Thyroid gland (tissue), 4 donors: ENCODE measurements around the gene GLCE.

ENCODE experiments used
- POLR2A ChIP-seq, 2 donors: fragments of 450-650 bp; IDR thresholded peaks; one replicate each; pipeline ENCODE4 v1.6.1; 2017; ENCODE audit warnings: antibody characterized with exemption in 2 of 2, mild to moderate bottlenecking in 2 of 2, moderate library complexity in 1 of 2
- TF ChIP-seq, protein P1 (sequence below), 6 experiments: fragments of 200-600 bp in 3 of 6; fragments of 450-650 bp in 3 of 6; sonication (generic) in 3 of 6; IDR thresholded peaks; one replicate each; pipeline ENCODE4 v1.5.1; 2016 to 2019; ENCODE audit warnings: antibody characterized with exemption in 6 of 6, mild to moderate bottlenecking in 2 of 6, inconsistent platforms in 1 of 6, moderate library complexity in 1 of 6

DNA sequence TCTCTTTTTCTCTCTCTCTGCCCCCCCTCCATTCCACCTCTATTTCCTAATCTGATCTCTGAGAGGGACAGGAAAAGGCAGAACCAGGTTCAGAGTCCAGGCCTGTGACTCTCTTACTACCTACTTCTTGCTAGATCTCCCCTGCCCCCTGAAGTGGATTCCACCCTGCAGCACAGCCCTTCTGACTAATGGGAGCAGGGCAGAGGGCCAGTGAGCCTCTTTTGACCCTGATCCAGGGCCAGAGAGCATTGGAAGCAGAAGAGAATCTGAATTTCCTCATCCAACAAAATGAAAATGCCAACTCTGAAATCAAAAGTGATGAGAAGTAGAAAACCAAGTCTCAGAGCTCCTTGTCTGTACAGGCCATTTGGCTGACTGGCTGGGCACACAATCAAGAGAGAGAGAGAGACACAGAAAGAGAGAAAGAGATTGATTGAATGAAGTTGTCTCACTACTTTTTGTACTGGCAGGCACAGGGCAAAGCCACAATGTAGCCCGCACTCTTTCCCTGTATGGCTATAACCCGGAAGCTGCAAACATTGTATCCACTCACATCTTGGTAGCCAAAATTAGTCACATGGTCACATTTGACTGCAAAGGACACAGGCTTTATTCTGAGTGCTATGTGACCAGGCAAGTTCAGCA is 31.6 kb upstream of the GLCE start:
- TF ChIP-seq POLR2A (IDR thresholded peaks at IDR 0.05): no peak
- TF ChIP-seq, protein P1, sequence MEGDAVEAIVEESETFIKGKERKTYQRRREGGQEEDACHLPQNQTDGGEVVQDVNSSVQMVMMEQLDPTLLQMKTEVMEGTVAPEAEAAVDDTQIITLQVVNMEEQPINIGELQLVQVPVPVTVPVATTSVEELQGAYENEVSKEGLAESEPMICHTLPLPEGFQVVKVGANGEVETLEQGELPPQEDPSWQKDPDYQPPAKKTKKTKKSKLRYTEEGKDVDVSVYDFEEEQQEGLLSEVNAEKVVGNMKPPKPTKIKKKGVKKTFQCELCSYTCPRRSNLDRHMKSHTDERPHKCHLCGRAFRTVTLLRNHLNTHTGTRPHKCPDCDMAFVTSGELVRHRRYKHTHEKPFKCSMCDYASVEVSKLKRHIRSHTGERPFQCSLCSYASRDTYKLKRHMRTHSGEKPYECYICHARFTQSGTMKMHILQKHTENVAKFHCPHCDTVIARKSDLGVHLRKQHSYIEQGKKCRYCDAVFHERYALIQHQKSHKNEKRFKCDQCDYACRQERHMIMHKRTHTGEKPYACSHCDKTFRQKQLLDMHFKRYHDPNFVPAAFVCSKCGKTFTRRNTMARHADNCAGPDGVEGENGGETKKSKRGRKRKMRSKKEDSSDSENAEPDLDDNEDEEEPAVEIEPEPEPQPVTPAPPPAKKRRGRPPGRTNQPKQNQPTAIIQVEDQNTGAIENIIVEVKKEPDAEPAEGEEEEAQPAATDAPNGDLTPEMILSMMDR (IDR thresholded peaks at IDR 0.05): no peak
